Lower leg skin (tissue), 3 donors: ENCODE measurements around the gene PTCH2.

Source experiments
- CTCF ChIP-seq, 3 donors: fragments of 450-650 bp; IDR thresholded peaks; one replicate each; pipeline ENCODE4 v1.5.1; 2016; ENCODE audit warnings: antibody characterized with exemption in 3 of 3, mild to moderate bottlenecking in 3 of 3, moderate library complexity in 2 of 3
- POLR2A ChIP-seq, 2 donors: fragments of 450-650 bp; IDR thresholded peaks; one replicate each; pipeline ENCODE4 v1.6.1; 2016 to 2017; ENCODE audit warnings: antibody characterized with exemption in 2 of 2, mild to moderate bottlenecking in 1 of 2, moderate library complexity in 1 of 2

- peak in 1 of 3 donors; percentile 56 for TF ChIP-seq CTCF (IDR thresholded peaks at IDR 0.05)
- TF ChIP-seq POLR2A (IDR thresholded peaks at IDR 0.05): no peak
These were observed 7.0 kb downstream of the PTCH2 start for GRCh38 chr1:44835738-44836675.
